H1 (cell line): Measurements from ENCODE around the gene DIP2C. TPM values are rescaled to one million over a fixed set of nuclear protein-coding genes. Genes with fewer than 3 reads are reported as not detected.

Source experiments
- CTCF ChIA-PET: fragments of 300-600 bp; sonication (Branson Sonifier 250); formaldehyde crosslinking; loops from one replicate; lab custom pipeline; 2021; ENCODE audit not compliant: partially characterized antibody; lab: Charles Lee
- POLR2A ChIA-PET: fragments of 300-600 bp; sonication (Branson Sonifier 250); formaldehyde crosslinking; loops from one replicate; lab custom pipeline; 2021; ENCODE audit warnings: inconsistent platforms; ENCODE audit not compliant: partially characterized antibody; lab: Charles Lee
- DNase-seq, 2 experiments: peaks; one replicate each; pipeline versions ENCODE4 v3.0.0 to v3.0.0-alpha.2; 2010 to 2022; ENCODE audit warnings: low spot score in 2 of 2, low read depth in 1 of 2, mixed read lengths in 1 of 2
- FAIRE-seq: peaks from 2 replicates; lab custom pipeline; 2011; peaks lifted over from hg19 to GRCh38; lab: Jason Lieb, UNC
- H2AFZ ChIP-seq: 2 replicates; pipeline ENCODE4 v1.8.1; 2012; ENCODE audit warnings: low read length, inconsistent platforms
- H2AK5ac ChIP-seq: 2 replicates; pipeline ENCODE4 v1.6.1; 2013; ENCODE audit warnings: low read depth, low read length
- H2BK120ac ChIP-seq: replicated peaks from 2 replicates; pipeline ENCODE3; 2013; ENCODE audit warnings: low read depth, low read length, inconsistent platforms
- H2BK12ac ChIP-seq: 2 replicates; pipeline ENCODE4 v1.6.1; 2013; ENCODE audit warnings: low read depth, low read length
- H2BK15ac ChIP-seq: 2 replicates; pipeline ENCODE4 v1.6.1; 2013; ENCODE audit warnings: low read length
- H2BK20ac ChIP-seq: 2 replicates; pipeline ENCODE4 v1.6.1; 2013; ENCODE audit warnings: low read length
- H2BK5ac ChIP-seq: 2 replicates; pipeline ENCODE4 v1.6.1; 2013; ENCODE audit warnings: low read depth, low read length
- H3K14ac ChIP-seq: 2 replicates; pipeline ENCODE4 v1.6.1; 2013; ENCODE audit warnings: inconsistent platforms; ENCODE audit not compliant: insufficient read length
- H3K18ac ChIP-seq: 2 replicates; pipeline ENCODE4 v1.6.1; 2013; ENCODE audit warnings: low read length; ENCODE audit errors: extremely low read depth
- H3K23ac ChIP-seq: 2 replicates; pipeline ENCODE4 v1.6.1; 2013; ENCODE audit warnings: inconsistent platforms; ENCODE audit not compliant: insufficient read length
- H3K23me2 ChIP-seq: 2 replicates; pipeline ENCODE4 v1.6.1; 2013; ENCODE audit warnings: low read depth, low read length
- H3K27ac ChIP-seq: 2 replicates; pipeline ENCODE4 v1.6.1; 2011; ENCODE audit warnings: low read depth, low read length, inconsistent platforms
- H3K27me3 ChIP-seq, 4 experiments: replicated peaks in 1 of 4; 1 replicate in 1 of 4; 2 replicates in 3 of 4; pipeline versions ENCODE4 v1.6.1 to v1.8.1; 2011 to 2013; ENCODE audit warnings: low read length in 3 of 4, mild to moderate bottlenecking in 3 of 4, inconsistent platforms in 2 of 4, mixed read lengths in 2 of 4, moderate library complexity in 1 of 4; ENCODE audit not compliant: control insufficient read depth in 3 of 4, insufficient read depth in 3 of 4; ENCODE audit errors: extremely low read depth in 1 of 4
- H3K36me3 ChIP-seq, 4 experiments: 2 replicates each; pipeline versions ENCODE4 v1.6.1 to v1.8.1; 2011 to 2013; ENCODE audit warnings: mild to moderate bottlenecking in 4 of 4, low read length in 3 of 4, moderate library complexity in 2 of 4, control low read depth in 1 of 4, inconsistent platforms in 1 of 4; ENCODE audit not compliant: insufficient read depth in 4 of 4, control insufficient read depth in 2 of 4
- H3K4ac ChIP-seq: replicated peaks from 2 replicates; pipeline ENCODE3; 2013; ENCODE audit warnings: low read length, low read depth, mixed read lengths, inconsistent platforms; ENCODE audit not compliant: insufficient read length
- H3K4me1 ChIP-seq, 4 experiments: replicated peaks in 1 of 4; 1 replicate in 1 of 4; 2 replicates in 3 of 4; pipeline versions ENCODE4 v1.6.1 to v1.8.1; 2011 to 2013; ENCODE audit warnings: low read length in 3 of 4, inconsistent platforms in 2 of 4, mixed read lengths in 1 of 4; ENCODE audit not compliant: insufficient read depth in 4 of 4, control insufficient read depth in 3 of 4
- H3K4me2 ChIP-seq, 2 experiments: 2 replicates each; pipeline versions ENCODE4 v1.6.1 to v1.8.1; 2011 to 2013; ENCODE audit warnings: low read depth in 2 of 2, low read length in 2 of 2, control low read depth in 1 of 2, inconsistent platforms in 1 of 2, mild to moderate bottlenecking in 1 of 2; ENCODE audit not compliant: insufficient read depth in 1 of 2
- H3K4me3 ChIP-seq, 4 experiments: fragments of 200-600, 300-600 bp in 1 of 4; sonication (generic), shearing (Covaris generic), sonication (Bioruptor Twin) in 1 of 4; 2 replicates each; pipeline versions ENCODE4 v1.5.1 to v1.8.1; 2011 to 2016; ENCODE audit warnings: low read length in 4 of 4, low read depth in 3 of 4, control low read depth in 2 of 4, inconsistent platforms in 2 of 4, mild to moderate bottlenecking in 2 of 4, mixed read lengths in 1 of 4, moderate library complexity in 1 of 4; ENCODE audit not compliant: insufficient read depth in 2 of 4; ENCODE audit errors: extremely low read depth in 1 of 4
- H3K56ac ChIP-seq: replicated peaks from 2 replicates; pipeline ENCODE3; 2013; ENCODE audit warnings: low read depth, mild to moderate bottlenecking, mixed read lengths, low read length, inconsistent platforms; ENCODE audit not compliant: insufficient read length
- H3K79me1 ChIP-seq: 2 replicates; pipeline ENCODE4 v1.6.1; 2013; ENCODE audit warnings: low read depth, low read length, control low read depth
- H3K79me2 ChIP-seq, 2 experiments: 2 replicates each; pipeline versions ENCODE4 v1.6.1 to v1.8.1; 2012 to 2013; ENCODE audit warnings: low read length in 2 of 2, mild to moderate bottlenecking in 2 of 2, inconsistent platforms in 1 of 2; ENCODE audit not compliant: insufficient read depth in 2 of 2, control insufficient read depth in 1 of 2
- H3K9ac ChIP-seq, 4 experiments: replicated peaks in 1 of 4; 1 replicate in 1 of 4; 2 replicates in 3 of 4; pipeline versions ENCODE4 v1.6.1 to v1.8.1; 2011 to 2013; ENCODE audit warnings: low read depth in 3 of 4, low read length in 3 of 4, control low read depth in 2 of 4, mild to moderate bottlenecking in 2 of 4, moderate library complexity in 2 of 4, inconsistent platforms in 1 of 4; ENCODE audit errors: extremely low read depth in 1 of 4
- H3K9me3 ChIP-seq, 2 experiments: 2 replicates each; pipeline versions ENCODE4 v1.6.1 to v1.8.1; 2012 to 2013; ENCODE audit warnings: mild to moderate bottlenecking in 2 of 2, moderate library complexity in 2 of 2, control low read depth in 1 of 2, inconsistent platforms in 1 of 2, low read depth in 1 of 2, low read length in 1 of 2, mixed read lengths in 1 of 2; ENCODE audit not compliant: insufficient read depth in 2 of 2
- H4K20me1 ChIP-seq, 2 experiments: replicated peaks in 1 of 2; 2 replicates each; pipeline versions ENCODE3 to v1.8.1; 2011 to 2013; ENCODE audit warnings: inconsistent platforms in 2 of 2, low read length in 2 of 2, mild to moderate bottlenecking in 1 of 2; ENCODE audit not compliant: insufficient read depth in 2 of 2, control insufficient read depth in 1 of 2
- H4K5ac ChIP-seq: 2 replicates; pipeline ENCODE4 v1.6.1; 2013; ENCODE audit warnings: low read length, low read depth, mixed read lengths, inconsistent platforms; ENCODE audit not compliant: insufficient read length
- H4K8ac ChIP-seq: 2 replicates; pipeline ENCODE4 v1.8.0; 2013; ENCODE audit warnings: mild to moderate bottlenecking, moderate library complexity, low read length, inconsistent platforms; ENCODE audit not compliant: insufficient read depth; ENCODE audit errors: extremely low read depth
- H4K91ac ChIP-seq: replicated peaks from 2 replicates; pipeline ENCODE3; 2013; ENCODE audit warnings: low read length, mixed read lengths, inconsistent platforms; ENCODE audit not compliant: insufficient read length
- ASH2L ChIP-seq: fragments of 200-600, 300-600 bp; sonication (generic); IDR thresholded peaks from one replicate; pipeline ENCODE4 v1.7.1; 2017; ENCODE audit warnings: low read length
- BACH1 ChIP-seq: IDR thresholded peaks from 2 replicates; pipeline ENCODE4 v1.6.1; 2012; ENCODE audit warnings: low read length, improper control_type of control experiment
- CBX5 ChIP-seq: fragments of 300-800, 300-1000 bp; sonication (generic); IDR thresholded peaks from 2 replicates; pipeline ENCODE4 v1.7.1; 2016; ENCODE audit warnings: antibody characterized with exemption, low read length, low read depth
- CTBP2 ChIP-seq: IDR thresholded peaks from 2 replicates; pipeline ENCODE4 v1.7.0; 2011; ENCODE audit warnings: borderline replicate concordance, mild to moderate bottlenecking, moderate library complexity, mixed read lengths, low read length; ENCODE audit not compliant: insufficient read depth, insufficient read length
- EZH2 ChIP-seq: fragments of 200-600 bp; sonication (generic); IDR thresholded peaks from 2 replicates; pipeline ENCODE4 v1.7.1; 2012; ENCODE audit warnings: low read depth, mild to moderate bottlenecking, moderate library complexity, low read length, inconsistent platforms; ENCODE audit not compliant: severe bottlenecking
- GTF2F1 ChIP-seq: IDR thresholded peaks from 2 replicates; pipeline ENCODE4 v1.6.1; 2012; ENCODE audit warnings: low read depth, low read length, improper control_type of control experiment, borderline replicate concordance
- NANOG ChIP-seq: IDR thresholded peaks from 2 replicates; pipeline ENCODE4 v1.6.1; 2011; ENCODE audit warnings: low read length, low read depth, mild to moderate bottlenecking, inconsistent platforms; ENCODE audit not compliant: insufficient read depth, poor library complexity, severe bottlenecking
- POLR2A ChIP-seq, 2 experiments: IDR thresholded peaks; 1 replicate in 1 of 2; 2 replicates in 1 of 2; pipeline ENCODE4 v1.6.1; 2011; ENCODE audit warnings: low read depth in 2 of 2, low read length in 2 of 2, mild to moderate bottlenecking in 2 of 2; ENCODE audit errors: control extremely low read depth in 1 of 2
- RNF2 ChIP-seq: fragments of 200-900, 300-1000 bp; sonication (generic); IDR thresholded peaks from 2 replicates; pipeline ENCODE4 v1.7.1; 2016; ENCODE audit warnings: borderline replicate concordance, low read depth, mild to moderate bottlenecking, antibody characterized with exemption, low read length; ENCODE audit not compliant: poor library complexity, severe bottlenecking; ENCODE audit errors: missing control alignments
- SP2 ChIP-seq: IDR thresholded peaks from 2 replicates; pipeline ENCODE4 v1.6.1; 2012; ENCODE audit warnings: mild to moderate bottlenecking, low read length, inconsistent platforms
- SP4 ChIP-seq: IDR thresholded peaks from 2 replicates; pipeline ENCODE4 v1.6.1; 2012; ENCODE audit warnings: low read length, inconsistent platforms
- TCF12 ChIP-seq: IDR thresholded peaks from 2 replicates; pipeline ENCODE4 v1.6.1; 2011; ENCODE audit warnings: low read depth, mild to moderate bottlenecking, low read length
- YY1 ChIP-seq: IDR thresholded peaks from 2 replicates; pipeline ENCODE4 v1.6.1; 2011; ENCODE audit warnings: low read depth, mild to moderate bottlenecking, low read length
- WGBS, 2 experiments: shearing (Covaris generic) in 1 of 2; methylation state at CpG; one replicate each; pipeline versions ENCODE4 v1.1.6 to v1.1.7; 2013 to 2015; ENCODE audit warnings: low lambda C conversion rate in 2 of 2, mixed read lengths in 2 of 2, inconsistent platforms in 1 of 2, low coverage in 1 of 2, missing lambda C conversion rate in 1 of 2; ENCODE audit not compliant: insufficient replicate concordance in 2 of 2, insufficient coverage in 1 of 2, insufficient read length in 1 of 2; ENCODE audit errors: extremely low coverage in 1 of 2, missing lambda C conversion rate in 1 of 2; 5-methylcytosine and 5-hydroxymethylcytosine counted together
- polyA plus RNA-seq, 7 experiments: library from polyadenylated mRNA; depleted of rRNA in 3 of 7; stranded (reverse) in 5 of 7; unstranded in 2 of 7; fragments of >200 nt in 5 of 7; fragments of 200-250 nt in 2 of 7; gene quantifications; 1 replicate in 5 of 7; 2 replicates in 1 of 7; 4 replicates in 1 of 7; pipeline versions ENCODE4 v1.2.1 to v1.2.3, GENCODE V29; 2011 to 2013; ENCODE audit warnings: missing spikeins in 2 of 7, mixed read lengths in 2 of 7
- total RNA-seq: library from RNA; stranded (reverse); fragmentation: NEBNext Ultra II Directional; extraction: Animal tissue kit (Norgen Biotek cat#: 25700); gene quantifications from 2 replicates; pipeline ENCODE4 v1.2.1, GENCODE V29; 2021
- TF ChIP-seq, protein P1 (sequence below): IDR thresholded peaks from 2 replicates; pipeline ENCODE4 v1.6.1; 2011; ENCODE audit warnings: low read depth, mild to moderate bottlenecking, low read length; ENCODE audit not compliant: insufficient read depth

DIP2C gene
- total and polyA plus RNA-seq, 2 of the 8 experiments (the other 6 are each of a cell fraction or from before 2014, with no cell fraction given): 3.8 to 9.3 TPM

DNA sequence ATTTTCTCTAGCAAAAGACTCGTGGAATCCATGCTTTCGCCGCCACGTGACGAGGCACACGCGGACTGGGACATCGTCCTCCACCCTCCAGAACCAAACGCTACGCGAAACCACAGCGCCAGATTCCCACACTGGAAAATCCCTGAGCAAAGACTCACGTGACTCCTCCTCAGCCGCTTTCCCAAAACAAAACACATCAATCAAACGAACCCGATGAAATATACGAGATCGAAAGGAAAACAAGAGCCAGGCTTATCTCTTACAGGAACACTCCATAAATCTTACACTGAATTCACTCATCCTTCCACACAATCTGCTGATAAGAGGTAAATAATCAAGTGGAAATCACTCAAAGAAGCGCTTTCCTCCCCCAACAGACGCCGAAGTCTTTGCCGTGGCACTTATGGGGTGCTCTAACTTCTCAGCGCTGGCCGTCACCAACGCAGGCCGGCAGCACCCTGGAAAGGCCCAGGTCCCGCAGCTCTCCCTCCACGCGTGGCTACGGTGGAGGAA is 23.8 kb downstream of the DIP2C start:
- no peak overlapping the region for H2AFZ ChIP-seq
- H3K36me3 ChIP-seq: no peaks in the 10 kb centered on the region; a peak in 2 of 8 replicates
- H3K27me3 ChIP-seq: no peaks in the 10 kb centered on the region
- no peak overlapping the region for H2BK120ac ChIP-seq
- no peaks in the 10 kb centered on the region; a peak in 2 of 4 replicates for H3K9me3 ChIP-seq
- H3K23me2 ChIP-seq: peaks cover 11% of the 10 kb centered on the region
- H2BK20ac ChIP-seq: no peak overlapping the region
- no peak overlapping the region for H3K27ac ChIP-seq
- no peak overlapping the region for H2BK5ac ChIP-seq
- H4K5ac ChIP-seq: no peak overlapping the region
- H3K79me1 ChIP-seq: peaks cover 26% of the 10 kb centered on the region
- POLR2A ChIA-PET: no interaction called here
- no peak overlapping the region for H3K4me3 ChIP-seq
- no peak overlapping the region for H2BK12ac ChIP-seq
- peaks cover 0 to 9% (median 4%) of the 10 kb centered on the region in 4 experiments; a peak in 6 of 7 replicates for H3K4me1 ChIP-seq
- peaks cover 16 to 36% of the 10 kb centered on the region in 2 experiments for H4K20me1 ChIP-seq
- no peak overlapping the region for H2AK5ac ChIP-seq
- H3K14ac ChIP-seq: no peak overlapping the region
- H3K4me2 ChIP-seq: no peak overlapping the region
- DNase-seq (peak in 1 of 2 experiments; percentile 28), FAIRE-seq (no peak)
- WGBS, 2 experiments: 92% methylated on average over 30 of the region's 30 CpGs; no CpG with 5 or more reads in 1 of the 2 experiments
- H3K18ac ChIP-seq: no peak overlapping the region
- H4K91ac ChIP-seq: no peak overlapping the region
- H3K23ac ChIP-seq: no peak overlapping the region
- no peak overlapping the region for H4K8ac ChIP-seq
- H3K4ac ChIP-seq: no peak overlapping the region
- no peak overlapping the region for H3K9ac ChIP-seq
- no peak overlapping the region for H2BK15ac ChIP-seq
- TF ChIP-seq CTBP2 (no peak), SP4 (no peak), RNF2 (no peak), SP2 (no peak), POLR2A (IDR thresholded peaks at IDR 0.05; ENCODE audit: control extremely low read depth in 1 of 2, low read depth in 2 of 2, low read length in 2 of 2) (no peak), YY1 (no peak), GTF2F1 (no peak), BACH1 (no peak), CBX5 (no peak), NANOG (no peak), EZH2 (no peak), TCF12 (no peak), ASH2L (no peak)
- TF ChIP-seq, protein P1, sequence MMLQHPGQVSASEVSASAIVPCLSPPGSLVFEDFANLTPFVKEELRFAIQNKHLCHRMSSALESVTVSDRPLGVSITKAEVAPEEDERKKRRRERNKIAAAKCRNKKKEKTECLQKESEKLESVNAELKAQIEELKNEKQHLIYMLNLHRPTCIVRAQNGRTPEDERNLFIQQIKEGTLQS: no peak
- TF ChIP-seq, all 59 proteins: peak for 0
- CTCF ChIA-PET: interaction anchor here (1.0 kb wide), 1 partner anchor 56 kb away, joined by 3 read pairs; no protein-coding TSS in a partner anchor
- Histone ChIP-seq H3K56ac (no peak overlapping the region), H3K79me2 (peaks cover 15 to 66% of the 10 kb centered on the region in 2 experiments)
